GM19438 (cell line): Measurements from ENCODE around the gene LMBR1.
"Not testable (repeated sequence)": the region's sequence is repeated elsewhere in the genome, so short reads cannot be mapped to it uniquely, and the experiment has no call there.

ENCODE experiments used
- ATAC-seq: cut with Tn5 transposase; IDR thresholded peaks from one replicate; pipeline ENCODE4 v1.9.1; 2021; ENCODE audit warnings: low read depth; ENCODE audit not compliant: unreplicated experiment

The LMBR1 gene

GRCh38 chr7:156816943-156817572 is 75.9 kb downstream of the LMBR1 start:
- no peak for ATAC-seq

DNA sequence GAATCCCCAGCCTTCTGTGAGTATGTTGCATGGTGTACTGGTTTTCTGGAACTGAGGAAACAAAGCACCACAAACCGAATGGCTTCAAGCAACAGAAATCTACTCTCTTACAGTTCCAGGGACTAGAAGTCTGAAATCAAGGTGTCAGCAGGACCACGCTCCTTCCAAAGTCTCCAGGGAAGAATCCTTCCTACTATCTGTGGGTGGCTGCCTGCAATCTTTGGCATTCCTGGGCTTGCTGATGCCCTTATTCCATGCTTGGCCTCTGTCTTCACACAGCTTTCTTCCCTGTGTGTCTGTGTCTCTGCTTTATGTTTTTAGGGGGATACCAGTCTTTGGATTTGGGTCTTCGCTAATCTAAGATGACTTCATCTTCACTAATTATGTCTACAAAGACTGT is 81.3 kb downstream of the LMBR1 start:
- no peak for ATAC-seq

DNA sequence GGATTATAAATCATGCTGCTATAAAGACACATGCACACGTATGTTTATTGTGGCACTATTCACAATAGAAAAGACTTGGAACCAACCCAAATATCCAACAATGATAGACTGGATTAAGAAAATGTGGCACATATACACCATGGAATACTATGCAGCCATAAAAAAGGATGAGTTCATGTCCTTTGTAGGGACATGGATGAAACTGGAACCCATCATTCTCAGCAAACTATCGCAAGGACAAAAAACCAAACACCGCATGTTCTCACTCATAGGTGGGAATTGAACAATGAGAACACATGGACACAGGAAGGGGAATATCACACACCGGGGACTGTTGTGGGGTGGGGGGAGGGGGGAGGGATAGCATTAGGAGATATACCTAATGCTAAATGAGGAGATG is 89.3 kb downstream of the LMBR1 start:
- not testable (repeated sequence) for ATAC-seq

GRCh38 chr7:156802214-156802613 is 90.8 kb downstream of the LMBR1 start:
- no peak for ATAC-seq

DNA sequence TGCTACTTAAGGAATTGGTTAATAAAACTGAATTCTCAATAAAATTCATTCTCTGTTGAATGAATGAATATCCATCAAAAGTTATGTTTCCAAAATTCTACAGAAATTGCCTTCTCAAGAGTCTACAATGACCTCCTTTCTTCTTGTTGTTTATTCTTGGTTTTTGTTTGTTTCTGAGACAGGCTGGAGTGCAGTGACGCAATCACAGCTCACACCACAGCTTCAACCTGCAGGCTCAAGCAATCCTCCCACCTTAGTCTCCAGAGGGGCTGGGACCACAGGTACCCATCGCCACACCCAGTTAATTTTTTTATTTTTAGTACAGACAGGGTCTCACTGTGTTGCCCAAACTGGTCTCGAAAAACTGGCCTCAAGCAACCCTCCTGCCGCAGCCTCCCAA is 97.6 kb downstream of the LMBR1 start:
- ATAC-seq = no peak

- no peak for ATAC-seq
These were observed 99.6 kb downstream of the LMBR1 start for GRCh38 chr7:156793334-156793733.

DNA sequence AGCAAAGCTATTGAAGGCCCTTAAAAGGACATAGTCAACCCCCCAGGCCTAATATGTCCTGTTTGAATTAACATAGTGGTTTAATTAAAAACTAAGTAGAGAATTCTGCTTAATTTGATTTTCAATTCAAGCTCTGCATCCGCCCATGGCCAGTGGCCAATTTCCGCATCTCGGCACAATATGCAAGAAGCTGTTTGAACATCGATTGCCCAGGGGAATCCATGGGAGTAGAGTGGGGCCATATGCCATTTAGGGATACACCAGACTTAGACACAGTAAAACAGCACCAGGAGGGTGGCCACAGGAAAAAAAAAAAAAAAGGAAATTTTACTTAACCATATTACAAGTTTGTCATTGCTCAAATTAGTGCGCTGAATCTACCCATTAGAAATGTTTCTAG is 100.4 kb downstream of the LMBR1 start:
- no peak for ATAC-seq

DNA sequence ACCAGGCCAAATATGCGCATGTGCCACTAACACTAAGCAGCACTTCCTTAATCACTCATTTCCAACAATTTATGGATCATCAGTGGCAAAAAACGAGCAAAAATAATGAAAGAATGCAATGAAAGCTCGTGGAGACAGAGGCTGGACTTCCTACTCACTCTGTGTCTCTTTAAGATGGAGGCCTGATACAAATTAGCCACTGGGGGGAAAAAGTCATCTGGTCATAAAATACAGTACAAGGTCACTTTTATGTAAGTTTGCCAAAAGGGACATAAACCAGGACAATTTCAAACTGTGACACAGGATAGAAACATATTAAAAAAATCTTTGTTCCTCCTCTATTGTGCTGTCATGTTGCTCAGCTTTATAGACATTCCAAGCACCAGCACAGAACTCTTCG is 101.7 kb downstream of the LMBR1 start:
- no peak for ATAC-seq

DNA sequence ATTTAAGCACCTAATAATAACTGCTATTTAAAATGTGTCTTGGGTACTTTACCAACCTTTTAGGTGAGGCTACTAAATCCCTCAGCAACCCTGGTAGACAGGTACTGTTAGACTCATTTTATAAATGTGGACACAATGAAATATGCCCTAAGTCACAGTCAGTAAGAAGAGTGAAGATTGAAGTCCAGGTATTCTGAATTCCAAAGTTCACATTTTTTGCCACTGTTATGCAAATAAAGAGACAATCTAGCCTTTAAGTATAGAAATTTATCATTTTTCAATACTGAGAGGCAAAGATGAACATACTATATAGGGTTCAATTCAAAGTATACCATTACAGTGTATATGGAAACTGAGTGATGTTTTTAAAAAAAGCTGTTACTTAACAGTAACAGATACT is 102.7 kb downstream of the LMBR1 start:
- no peak for ATAC-seq

DNA sequence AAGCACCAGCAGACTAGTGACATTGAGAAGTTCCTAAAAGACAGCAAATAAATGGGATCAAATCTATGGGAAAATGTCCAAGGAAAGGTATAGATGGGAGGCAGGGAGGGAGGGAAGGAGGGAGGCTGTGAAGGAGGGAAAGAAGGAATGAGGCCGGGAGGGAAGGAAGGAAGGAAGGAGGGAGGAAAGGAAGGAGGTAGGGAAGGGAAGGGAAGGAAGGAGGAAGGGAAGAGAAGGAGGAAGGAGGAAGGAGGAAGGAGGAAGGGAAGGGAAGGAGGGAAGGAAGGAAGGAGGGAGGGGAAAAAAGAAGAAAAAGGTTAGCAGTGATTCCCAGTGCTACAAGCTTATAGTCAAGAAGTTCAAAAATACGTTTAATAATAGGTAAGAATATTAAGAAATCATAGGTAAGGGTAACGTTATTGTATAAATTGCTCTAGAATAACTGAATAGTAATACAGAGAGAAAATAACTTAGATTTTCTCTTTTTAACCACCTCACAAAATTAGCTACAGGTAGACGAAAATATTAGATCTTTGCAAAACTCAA is 106.9 kb downstream of the LMBR1 start:
- ATAC-seq = no peak

DNA sequence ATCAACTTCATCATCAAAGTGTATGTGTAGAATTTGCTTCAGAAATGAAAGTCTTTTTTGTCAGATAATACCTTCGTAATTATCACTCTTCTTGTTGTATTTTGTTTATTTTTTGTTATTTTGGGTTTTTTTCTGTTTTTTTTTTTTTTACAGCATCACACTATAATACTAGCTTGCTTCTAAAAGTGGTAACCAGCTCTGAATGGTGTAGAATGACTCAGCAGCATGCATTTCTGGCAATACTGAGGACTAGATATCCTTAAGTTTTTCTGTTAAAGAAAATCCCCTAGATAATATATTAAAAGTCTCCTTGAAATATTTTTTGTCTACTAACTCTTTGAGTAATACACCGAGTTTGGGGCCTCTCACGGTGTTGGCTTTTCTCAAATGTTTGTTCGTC is 109.1 kb downstream of the LMBR1 start:
- no peak for ATAC-seq

DNA sequence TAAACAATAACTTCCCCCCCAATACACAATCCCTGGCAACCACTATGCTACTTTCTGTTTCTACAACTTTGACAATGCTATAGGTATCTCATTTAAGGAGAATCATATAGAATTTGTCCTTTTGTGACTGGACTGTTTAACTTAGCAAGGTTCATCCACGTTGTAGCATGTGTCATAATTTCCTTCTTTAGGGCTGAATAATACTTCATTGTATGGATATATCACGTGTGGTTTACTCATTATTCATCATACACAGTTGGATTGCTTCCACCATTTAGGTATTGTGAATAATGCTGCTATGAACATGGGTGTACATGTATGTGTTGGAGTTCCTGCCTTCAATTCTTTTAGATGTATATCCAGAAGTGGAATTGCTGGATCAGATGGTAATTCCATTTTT is 111.0 kb downstream of the LMBR1 start:
- ATAC-seq = no peak

GRCh38 chr7:156780724-156781455 is 112.1 kb downstream of the LMBR1 start:
- peak; percentile 83 for ATAC-seq

GRCh38 chr7:156778668-156779067 is 114.3 kb downstream of the LMBR1 start:
- ATAC-seq = no peak

GRCh38 chr7:156778201-156778600 is 114.8 kb downstream of the LMBR1 start:
- no peak for ATAC-seq

DNA sequence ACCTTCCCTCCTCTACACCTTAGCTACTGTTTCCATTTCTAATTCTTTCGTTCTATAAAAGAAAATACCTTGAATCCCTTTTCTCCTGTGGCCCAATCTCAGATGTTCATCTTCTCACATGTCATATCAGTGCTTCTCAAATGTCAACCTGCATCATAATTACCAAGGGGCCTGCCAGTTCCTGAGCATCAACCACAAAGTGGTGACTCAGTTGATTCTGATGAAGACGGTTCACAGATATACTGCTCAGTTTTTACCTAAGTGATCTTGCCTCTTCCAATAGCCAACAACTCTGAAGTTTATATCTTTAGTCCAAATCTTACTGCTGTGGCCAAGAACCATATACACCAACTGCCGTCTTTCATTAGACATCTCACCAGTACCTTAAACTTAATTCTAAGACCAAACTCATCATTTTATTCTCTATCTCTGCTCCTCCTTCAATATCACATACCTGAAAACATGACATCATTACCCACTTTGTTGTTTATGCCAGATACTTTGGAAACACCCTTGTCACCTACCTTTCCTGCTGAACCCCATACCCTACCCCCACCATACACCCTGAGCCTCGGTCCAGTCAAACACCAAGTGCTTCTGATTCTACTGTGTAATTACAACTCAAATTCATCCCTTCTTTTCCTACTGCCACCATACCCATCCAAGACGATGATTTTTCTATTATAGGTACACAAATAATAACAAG is 115.5 kb downstream of the LMBR1 start:
- no peak for ATAC-seq

DNA sequence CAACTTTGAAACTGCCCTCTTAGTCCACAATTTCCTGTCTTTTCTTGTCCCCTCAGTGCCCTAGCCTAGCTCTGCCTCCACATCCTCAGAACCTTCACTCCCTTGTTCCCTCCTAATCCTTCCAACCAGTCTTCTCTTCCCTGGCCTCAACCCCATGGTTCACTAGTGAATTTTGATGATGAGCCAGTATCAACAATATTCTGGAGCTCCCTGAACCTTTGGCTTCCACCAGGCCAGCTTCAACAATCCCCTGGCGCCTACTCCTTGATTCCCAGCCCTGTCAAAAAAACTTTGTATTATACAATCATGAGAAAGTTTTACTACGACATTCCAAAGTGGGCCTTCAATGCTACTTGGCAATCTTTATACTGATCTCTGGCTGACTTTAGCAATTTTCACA is 116.5 kb downstream of the LMBR1 start:
- ATAC-seq = no peak

- no peak for ATAC-seq
These were observed 119.0 kb downstream of the LMBR1 start for GRCh38 chr7:156773966-156774365.

DNA sequence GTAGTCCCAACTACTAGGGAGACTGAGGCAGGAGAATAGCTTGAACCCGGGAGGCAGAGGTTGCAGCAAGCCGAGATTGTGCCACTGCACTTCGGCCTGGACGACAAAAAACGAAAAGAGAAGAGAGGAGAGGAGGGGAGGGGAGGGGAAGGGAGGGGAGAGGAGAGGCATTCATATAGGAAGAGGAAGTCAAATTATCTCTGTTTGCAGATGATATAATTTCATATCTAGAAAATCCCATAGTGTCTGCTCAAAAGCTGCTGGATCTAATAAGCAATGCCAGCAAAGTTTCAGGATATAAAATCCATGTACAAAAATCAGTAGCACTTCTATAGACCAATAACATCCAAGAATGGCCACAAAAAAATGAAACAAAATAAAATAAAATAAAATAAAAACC is 120.3 kb downstream of the LMBR1 start:
- no peak for ATAC-seq

DNA sequence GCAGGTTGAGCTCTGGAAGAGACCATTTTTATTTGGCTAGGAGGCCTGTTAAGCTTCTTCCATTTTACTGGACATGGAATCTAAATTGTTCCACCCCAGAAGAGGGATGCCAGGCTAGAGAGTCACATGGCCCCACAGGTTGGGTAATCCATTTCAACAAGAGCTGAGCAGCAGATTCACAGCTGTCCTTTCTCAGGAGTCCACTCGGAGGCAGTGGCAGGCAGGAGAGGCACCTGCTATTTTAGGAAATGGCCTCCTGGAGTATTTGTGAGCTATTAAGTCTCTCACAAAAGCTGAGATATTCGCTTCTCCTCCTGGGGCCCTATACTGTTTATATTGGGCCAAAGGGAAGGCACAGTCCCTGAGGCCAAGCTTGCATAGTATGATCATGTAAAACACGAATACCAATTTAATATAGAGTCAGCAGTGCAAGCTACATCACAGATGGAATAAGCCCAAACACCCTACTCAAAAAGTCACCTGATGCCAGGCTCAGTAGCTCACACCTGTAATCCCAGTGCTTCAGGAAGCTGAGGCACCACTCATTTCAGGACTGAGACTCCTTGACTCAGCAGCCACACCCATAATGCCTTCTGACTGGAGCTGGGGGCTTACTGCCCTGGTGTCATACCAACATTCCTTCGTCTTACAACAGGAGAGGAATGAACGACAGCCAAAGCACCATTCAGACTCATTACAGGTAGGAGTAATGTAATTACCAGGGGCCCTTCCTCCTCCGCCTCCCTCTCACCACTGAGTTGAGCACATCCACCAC is 124.1 kb downstream of the LMBR1 start:
- no peak for ATAC-seq

DNA sequence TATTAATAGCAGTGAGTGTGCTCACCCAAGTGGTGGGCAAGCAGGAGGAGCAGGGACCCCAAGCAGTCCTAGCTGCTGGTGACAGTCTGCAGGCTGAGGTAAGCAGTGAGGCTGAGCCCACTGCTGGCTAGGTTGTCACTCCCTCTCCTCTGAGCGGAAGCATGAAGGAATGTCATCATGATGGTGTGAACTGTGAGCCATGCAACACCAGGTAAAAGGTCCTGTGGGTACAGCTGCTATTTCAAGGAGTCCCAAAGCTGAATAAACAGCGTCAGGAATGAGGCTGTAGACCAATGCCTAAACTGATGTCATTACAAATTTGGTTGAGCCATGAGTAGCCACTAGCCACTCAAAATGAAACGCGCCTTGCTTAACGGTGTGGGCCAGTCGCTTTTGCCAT is 126.3 kb downstream of the LMBR1 start:
- no peak for ATAC-seq
